Activated CD4-positive, alpha-beta T cell treated with anti-CD3 and anti-CD28 coated beads, Interleukin-2, amount 10 ng/mL, durations not matched to agents 24 days and 14 days (primary cell): ENCODE results near the gene LSM3. TPM values are rescaled to one million over a fixed set of nuclear protein-coding genes. Genes with fewer than 3 reads are reported as not detected.

Experiments
- DNase-seq: peaks from one replicate; pipeline ENCODE4 v3.0.0; 2022
- H3K27ac Mint-ChIP-seq: one replicate; pipeline ENCODE4 v1.8.0; 2022; ENCODE audit warnings: mild to moderate bottlenecking, mixed read lengths
- H3K27me3 Mint-ChIP-seq: one replicate; pipeline ENCODE4 v1.8.0; 2022; ENCODE audit warnings: mixed read lengths
- H3K36me3 Mint-ChIP-seq: one replicate; pipeline ENCODE4 v1.8.0; 2022; ENCODE audit warnings: low read depth, mild to moderate bottlenecking, mixed read lengths
- H3K4me1 Mint-ChIP-seq: one replicate; pipeline ENCODE4 v1.8.0; 2021; ENCODE audit warnings: mixed read lengths
- H3K4me3 Mint-ChIP-seq: one replicate; pipeline ENCODE4 v1.8.0; 2022; ENCODE audit warnings: mild to moderate bottlenecking, moderate library complexity, mixed read lengths
- H3K9me3 Mint-ChIP-seq: one replicate; pipeline ENCODE4 v1.8.0; 2021; ENCODE audit warnings: mixed read lengths
- intact Hi-C: fragments of 100-400 bp; cut with micrococcal nuclease; formaldehyde crosslinking; loops from one replicate; pipeline ENCODE4 v1.15.1; 2023
- total RNA-seq: library from RNA; stranded (reverse); gene quantifications from 2 replicates; pipeline ENCODE4 v1.2.3, GENCODE V29; 2022

LSM3 gene
- total RNA-seq, 1 donor from 2014 or later = 17.4 TPM

DNA sequence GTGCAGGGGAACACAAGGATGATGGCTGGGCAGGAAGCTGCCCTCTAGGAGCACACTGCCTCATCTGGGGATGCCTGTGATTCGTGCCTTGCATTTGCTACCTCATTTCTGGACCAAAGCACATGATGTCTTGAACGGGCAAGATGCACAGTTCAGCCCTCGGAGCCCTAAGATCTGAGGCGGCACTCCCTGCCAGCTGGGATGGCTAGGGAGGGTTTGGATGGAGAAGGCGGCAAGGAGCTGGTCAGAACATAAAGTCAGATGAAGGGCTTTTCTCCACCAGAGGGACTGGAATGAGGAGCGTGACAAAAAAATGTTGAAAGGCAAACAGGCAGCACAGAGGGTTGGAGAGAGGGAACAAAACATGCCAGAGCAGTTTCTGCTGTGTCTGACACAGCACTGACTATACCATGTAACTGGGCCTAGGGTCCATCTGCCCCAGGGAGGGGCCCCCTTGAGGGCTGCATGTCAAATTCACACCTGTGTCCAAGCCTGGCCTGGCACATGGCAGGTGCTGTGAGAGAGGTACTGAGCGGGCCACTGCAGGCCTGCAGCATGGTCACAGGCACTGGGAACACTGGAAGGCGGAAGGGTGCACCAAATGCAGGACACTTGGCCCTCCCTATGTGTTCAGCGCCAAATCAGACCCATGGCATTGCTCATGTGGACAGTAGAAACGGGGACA is 32.1 kb upstream of the LSM3 start:
- Mint-ChIP-seq H3K27ac (peak overlapping the region; percentile 84), H3K27me3 (no peaks in the 10 kb centered on the region), H3K4me3 (no peak overlapping the region), H3K9me3 (no peaks in the 10 kb centered on the region), H3K4me1 (peaks cover 28% of the 10 kb centered on the region), H3K36me3 (peaks cover 44% of the 10 kb centered on the region)
- no peak for DNase-seq
- intact Hi-C loops = no loop called here

DNA sequence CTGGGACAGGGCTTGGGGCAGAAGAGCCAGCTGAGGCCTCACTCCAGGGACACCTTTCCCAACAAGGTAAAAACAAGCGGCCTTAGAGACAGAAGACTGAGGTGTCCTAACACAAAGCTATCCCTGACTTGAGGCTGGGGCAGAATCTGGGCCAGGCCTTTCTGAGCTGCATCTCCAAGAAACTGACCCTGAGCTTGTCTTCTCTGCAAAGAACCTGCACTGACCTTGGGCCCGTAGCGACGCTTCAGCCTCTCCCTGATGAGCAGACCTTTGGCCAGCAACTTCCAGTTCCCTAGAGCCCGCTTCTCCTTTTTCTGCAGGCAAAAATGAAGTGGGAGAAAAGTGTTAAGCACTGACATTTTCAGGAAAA is 31.6 kb upstream of the LSM3 start:
- intact Hi-C loops = no loop called here
- Mint-ChIP-seq H3K27me3 (no peaks in the 10 kb centered on the region), H3K9me3 (no peaks in the 10 kb centered on the region), H3K27ac (peak overlapping the region; percentile 84), H3K4me1 (peaks cover 24% of the 10 kb centered on the region), H3K4me3 (no peak overlapping the region), H3K36me3 (peaks cover 38% of the 10 kb centered on the region)
- no peak for DNase-seq

DNA sequence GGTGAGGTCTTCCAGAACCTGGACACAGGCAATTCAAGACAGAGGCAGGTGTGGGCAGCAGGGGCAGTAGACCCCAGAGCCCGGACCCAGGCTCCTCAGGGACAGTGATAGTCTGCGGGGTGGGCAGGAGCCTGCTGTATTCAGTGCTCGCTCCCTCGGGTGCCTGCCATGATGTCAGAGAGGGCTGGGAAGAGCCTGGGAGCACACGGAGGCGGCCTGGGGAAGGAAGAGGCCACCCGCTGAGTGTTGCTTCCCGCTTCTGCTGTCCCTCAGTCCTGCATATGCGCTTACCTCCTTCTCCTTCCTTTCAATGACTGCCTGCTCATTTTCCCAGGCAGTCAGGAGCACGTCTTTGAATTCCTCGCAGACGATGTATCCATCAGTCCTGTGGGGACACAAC is 31.0 kb upstream of the LSM3 start:
- Mint-ChIP-seq H3K4me1 (peaks cover 19% of the 10 kb centered on the region), H3K36me3 (peaks cover 34% of the 10 kb centered on the region), H3K4me3 (no peak overlapping the region), H3K27me3 (no peaks in the 10 kb centered on the region), H3K27ac (no peak overlapping the region), H3K9me3 (no peaks in the 10 kb centered on the region)
- DNase-seq = no peak
- intact Hi-C loops = no loop called here

DNA sequence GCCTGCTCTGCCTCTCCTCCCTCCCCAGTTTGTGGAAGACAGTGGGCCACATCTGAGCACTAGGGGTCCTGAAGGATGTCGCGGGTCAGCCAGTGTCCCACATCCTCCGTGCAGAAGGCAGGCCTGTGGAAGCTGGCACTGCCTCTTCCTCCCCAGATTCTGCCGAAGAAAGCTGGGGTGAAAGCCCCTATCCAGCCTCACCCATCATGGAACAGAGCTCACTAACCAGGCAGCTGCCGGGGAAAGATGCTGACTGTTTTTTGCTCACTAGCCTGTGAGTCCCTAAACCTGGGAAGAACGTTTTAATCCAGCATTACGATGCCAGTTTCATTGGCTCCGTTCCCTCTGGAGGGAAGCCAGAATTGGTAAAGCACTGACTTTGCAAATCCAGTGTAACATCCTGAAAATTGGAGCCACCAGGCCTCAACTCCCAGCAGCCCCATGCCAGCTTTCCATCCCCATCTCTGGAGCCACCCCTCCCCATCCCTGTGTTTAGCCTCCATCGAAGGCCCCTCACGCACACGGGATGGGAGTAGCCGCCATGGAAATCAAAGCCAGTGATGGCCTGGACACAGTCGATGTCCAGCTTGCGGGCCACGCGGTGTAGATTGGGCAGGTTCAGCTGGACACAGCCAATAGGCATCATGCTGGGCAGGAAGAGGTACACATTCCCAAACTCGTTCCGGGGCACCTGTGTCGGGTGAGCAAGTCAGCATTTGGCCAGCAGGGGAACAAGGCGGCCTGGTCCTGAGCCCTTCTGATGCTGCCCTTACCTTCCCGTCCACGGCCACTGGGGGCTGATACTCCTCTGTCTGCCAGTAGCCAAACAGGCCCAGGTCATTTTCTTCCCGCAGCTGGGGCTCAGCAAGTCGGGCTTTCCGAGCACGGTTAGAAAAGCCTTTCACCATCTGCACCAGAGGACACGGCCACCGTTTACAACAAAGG is 30.3 kb upstream of the LSM3 start:
- Mint-ChIP-seq H3K27me3 (no peaks in the 10 kb centered on the region), H3K36me3 (peaks cover 31% of the 10 kb centered on the region), H3K4me1 (peaks cover 12% of the 10 kb centered on the region), H3K9me3 (no peaks in the 10 kb centered on the region), H3K4me3 (no peak overlapping the region), H3K27ac (no peak overlapping the region)
- intact Hi-C loops = no loop called here
- DNase-seq = no peak

DNA sequence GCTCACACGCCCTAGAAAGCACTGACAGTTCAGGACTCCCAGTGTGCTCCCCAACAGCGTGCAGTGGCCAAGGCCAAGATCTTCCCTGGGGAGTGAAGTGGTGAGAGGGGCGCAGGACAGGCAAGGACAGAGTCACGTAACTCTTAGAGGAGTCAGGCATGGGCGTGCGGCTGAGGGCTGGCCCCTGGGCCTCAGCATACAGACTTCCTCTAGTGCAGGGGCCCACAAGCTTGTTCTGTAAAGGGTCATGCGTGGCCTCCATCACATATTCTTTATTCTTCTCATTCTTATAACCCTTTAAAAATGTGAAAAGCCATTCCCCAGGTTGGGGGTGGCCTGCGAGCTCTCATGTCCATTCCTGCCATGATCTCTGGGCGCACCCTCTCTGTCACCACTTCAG is 28.5 kb upstream of the LSM3 start:
- no peak for DNase-seq
- no peaks in the 10 kb centered on the region for H3K9me3 Mint-ChIP-seq
- H3K4me3 Mint-ChIP-seq = no peak overlapping the region
- intact Hi-C loops = no loop called here
- peaks cover 39% of the 10 kb centered on the region for H3K36me3 Mint-ChIP-seq
- H3K27me3 Mint-ChIP-seq = no peaks in the 10 kb centered on the region
- H3K27ac Mint-ChIP-seq = no peak overlapping the region
- peaks cover 6% of the 10 kb centered on the region for H3K4me1 Mint-ChIP-seq

DNA sequence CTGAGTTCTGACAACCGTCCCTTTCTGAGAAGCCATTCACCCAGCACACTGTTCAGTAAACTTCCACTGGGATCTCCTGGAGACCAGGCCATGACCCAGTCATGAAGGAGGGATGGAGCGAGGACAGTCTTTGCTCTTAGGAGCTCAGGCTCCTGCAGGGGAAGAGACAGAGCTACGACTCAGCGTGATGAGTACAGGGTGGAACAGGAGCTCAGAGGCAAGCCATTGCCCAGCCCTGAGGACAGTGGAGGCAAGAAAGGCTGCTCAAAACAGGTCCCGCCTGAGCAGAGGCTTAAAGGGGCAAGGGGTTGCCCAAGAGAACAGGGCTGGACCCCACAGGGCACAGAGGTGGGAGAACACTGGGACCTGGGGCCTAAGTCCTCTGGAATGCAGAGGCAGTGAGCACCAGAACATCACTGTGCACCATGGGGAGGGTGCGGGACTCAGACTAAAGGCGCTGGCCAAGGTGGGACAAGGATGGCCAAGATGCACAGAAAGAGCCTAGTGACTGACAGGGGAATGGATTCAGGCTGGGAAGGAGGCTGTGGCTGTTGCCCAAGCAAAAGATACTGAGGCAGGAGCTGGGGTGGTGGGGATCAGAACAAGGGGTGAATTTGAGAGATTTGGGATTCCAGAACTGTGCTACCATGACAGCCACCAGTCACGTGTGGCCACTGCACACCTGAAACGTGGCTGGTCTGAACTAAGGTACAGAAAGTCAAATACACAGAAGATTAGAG is 28.0 kb upstream of the LSM3 start:
- peaks cover 3% of the 10 kb centered on the region for H3K4me1 Mint-ChIP-seq
- H3K36me3 Mint-ChIP-seq = peaks cover 35% of the 10 kb centered on the region
- intact Hi-C loops = no loop called here
- no peak overlapping the region for H3K4me3 Mint-ChIP-seq
- H3K9me3 Mint-ChIP-seq = no peaks in the 10 kb centered on the region
- no peak for DNase-seq
- H3K27me3 Mint-ChIP-seq = no peaks in the 10 kb centered on the region
- H3K27ac Mint-ChIP-seq = no peak overlapping the region

DNA sequence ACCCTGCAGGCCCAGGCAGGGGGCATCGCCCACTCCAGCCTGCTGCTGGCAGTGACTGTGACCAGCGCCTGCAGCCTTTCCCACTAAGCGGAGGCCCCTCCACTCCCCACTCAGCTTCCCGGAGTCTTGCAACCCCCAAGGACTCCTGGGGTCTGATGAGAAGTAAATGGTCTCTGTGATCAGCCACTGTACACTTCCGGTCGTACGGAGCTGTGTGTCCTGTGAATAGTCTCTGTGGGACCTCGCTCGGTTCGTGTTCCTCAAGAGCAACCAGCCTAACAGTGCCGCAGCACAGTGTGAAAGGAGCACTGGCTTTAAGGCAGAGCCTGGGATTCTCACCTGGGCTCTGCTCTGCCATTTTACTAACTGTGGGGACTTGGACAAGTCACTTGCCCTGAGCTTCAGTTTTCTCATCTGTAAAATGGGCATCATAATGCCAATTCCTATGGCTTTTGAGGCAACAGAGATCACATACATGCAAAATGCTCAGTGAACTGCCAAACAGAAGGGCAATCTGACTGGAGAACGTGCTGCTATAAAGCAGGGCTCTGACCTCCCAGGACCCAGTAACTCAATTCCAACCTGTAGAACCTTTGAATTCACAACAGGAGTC is 27.0 kb upstream of the LSM3 start:
- no peak overlapping the region for H3K4me3 Mint-ChIP-seq
- peaks cover 5% of the 10 kb centered on the region for H3K4me1 Mint-ChIP-seq
- peaks cover 34% of the 10 kb centered on the region for H3K36me3 Mint-ChIP-seq
- intact Hi-C loops = no loop called here
- no peaks in the 10 kb centered on the region for H3K27me3 Mint-ChIP-seq
- H3K9me3 Mint-ChIP-seq = no peaks in the 10 kb centered on the region
- no peak overlapping the region for H3K27ac Mint-ChIP-seq
- DNase-seq = no peak

DNA sequence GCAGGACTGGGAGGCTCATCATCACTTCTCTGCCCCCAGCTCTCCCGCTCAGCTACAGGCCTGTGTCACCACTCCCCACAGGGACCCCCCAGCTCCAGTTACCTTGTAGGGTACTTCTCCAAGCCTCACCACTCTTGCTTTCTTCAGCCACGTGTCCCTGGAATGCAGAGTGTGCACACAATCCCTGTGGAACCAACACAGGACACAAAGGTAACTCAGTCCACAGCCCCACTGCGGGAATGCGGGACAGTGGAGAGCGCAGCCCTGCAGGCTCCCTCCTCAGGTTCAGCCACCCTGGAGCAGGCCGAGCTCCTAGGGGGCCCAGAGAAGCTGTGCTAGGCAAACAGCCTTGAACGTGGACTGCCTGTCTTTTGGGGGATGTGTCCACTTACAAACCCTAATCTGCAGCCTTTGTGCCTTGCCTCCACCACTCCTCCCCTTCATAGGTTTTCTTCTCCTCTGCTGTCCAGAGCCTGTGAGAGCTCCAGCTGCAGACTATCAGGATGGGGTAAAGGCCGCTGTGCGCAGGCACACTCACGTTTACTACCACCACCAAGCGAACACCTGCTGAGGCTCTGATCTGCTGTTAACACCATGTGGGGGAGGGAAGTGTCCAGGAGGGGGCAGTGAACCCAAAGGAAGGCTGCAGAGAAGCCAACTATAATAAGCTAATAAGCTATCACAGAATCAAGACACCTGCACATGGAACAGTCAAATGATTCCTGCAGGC is 26.2 kb upstream of the LSM3 start:
- H3K27me3 Mint-ChIP-seq = no peaks in the 10 kb centered on the region
- peaks cover 29% of the 10 kb centered on the region for H3K36me3 Mint-ChIP-seq
- H3K4me3 Mint-ChIP-seq = no peak overlapping the region
- H3K4me1 Mint-ChIP-seq = peaks cover 5% of the 10 kb centered on the region
- H3K9me3 Mint-ChIP-seq = no peaks in the 10 kb centered on the region
- no peak overlapping the region for H3K27ac Mint-ChIP-seq
- no peak for DNase-seq
- intact Hi-C loops = no loop called here

DNA sequence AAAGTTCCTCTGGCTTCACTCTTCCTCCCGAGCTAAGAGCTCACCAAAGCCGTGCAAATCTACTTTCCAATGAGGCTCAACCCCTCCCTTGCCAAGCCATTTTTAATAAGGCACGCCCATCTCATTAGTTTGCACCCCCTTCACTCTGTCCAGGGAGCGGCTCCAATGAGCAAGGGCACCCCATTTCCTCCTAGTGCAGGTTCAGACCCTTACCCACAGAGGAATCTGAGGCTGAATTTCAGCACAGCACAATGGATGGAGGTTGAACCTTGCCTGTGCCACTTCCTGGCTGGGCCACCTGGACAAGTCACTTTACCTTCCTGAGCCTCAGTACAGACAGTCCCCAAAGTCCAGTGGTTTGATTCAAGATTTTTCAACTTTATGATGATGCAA is 25.7 kb upstream of the LSM3 start:
- Mint-ChIP-seq H3K9me3 (no peaks in the 10 kb centered on the region), H3K27me3 (no peaks in the 10 kb centered on the region), H3K4me3 (no peak overlapping the region), H3K4me1 (peaks cover 5% of the 10 kb centered on the region), H3K27ac (no peak overlapping the region), H3K36me3 (peaks cover 29% of the 10 kb centered on the region)
- DNase-seq = no peak
- intact Hi-C loops = no loop called here

DNA sequence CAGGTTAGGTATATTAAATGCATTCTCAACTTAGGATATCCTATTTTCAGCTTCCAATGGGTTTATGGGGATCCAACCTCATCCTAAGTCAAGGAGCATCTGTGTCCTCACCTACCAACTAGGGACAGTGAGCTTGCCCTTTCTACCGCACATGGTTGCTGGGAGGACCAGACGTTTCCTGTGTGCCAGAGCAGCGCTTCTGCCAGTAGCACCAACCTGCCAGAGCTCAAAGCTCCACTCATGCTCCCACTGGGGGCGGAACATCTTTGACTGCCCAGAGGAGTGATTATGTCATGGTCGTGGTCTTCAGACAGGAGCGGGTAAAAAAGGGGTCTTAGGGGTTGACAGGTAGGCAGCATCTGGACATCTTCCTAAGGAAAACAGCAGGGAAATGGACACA is 25.0 kb upstream of the LSM3 start:
- Mint-ChIP-seq H3K36me3 (peaks cover 35% of the 10 kb centered on the region), H3K4me3 (no peak overlapping the region), H3K27ac (no peak overlapping the region), H3K4me1 (peaks cover 5% of the 10 kb centered on the region), H3K27me3 (no peaks in the 10 kb centered on the region), H3K9me3 (no peaks in the 10 kb centered on the region)
- DNase-seq = no peak
- intact Hi-C loops = no loop called here

DNA sequence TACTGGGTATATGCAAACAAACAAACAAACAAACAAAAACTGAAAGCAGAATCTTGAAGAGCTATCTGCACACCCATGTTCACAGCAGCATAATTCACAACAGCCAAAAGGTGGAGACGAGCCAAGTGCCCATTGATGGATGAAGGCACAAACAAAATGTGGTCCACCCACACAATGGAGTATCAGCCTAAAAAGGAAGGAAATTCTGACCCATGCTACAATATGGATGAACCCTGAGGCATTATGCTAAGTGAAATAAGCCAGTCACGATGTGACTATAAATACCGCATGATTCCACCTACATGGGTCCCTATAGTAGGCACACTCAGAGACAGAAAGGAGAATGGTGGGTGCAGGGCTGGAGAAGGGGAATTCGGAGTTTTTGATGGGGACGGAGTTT is 24.3 kb upstream of the LSM3 start:
- no peaks in the 10 kb centered on the region for H3K27me3 Mint-ChIP-seq
- no peak for DNase-seq
- H3K4me3 Mint-ChIP-seq = no peak overlapping the region
- no peaks in the 10 kb centered on the region for H3K9me3 Mint-ChIP-seq
- H3K36me3 Mint-ChIP-seq = peaks cover 39% of the 10 kb centered on the region
- peaks cover 5% of the 10 kb centered on the region for H3K4me1 Mint-ChIP-seq
- intact Hi-C loops = no loop called here
- no peak overlapping the region for H3K27ac Mint-ChIP-seq

DNA sequence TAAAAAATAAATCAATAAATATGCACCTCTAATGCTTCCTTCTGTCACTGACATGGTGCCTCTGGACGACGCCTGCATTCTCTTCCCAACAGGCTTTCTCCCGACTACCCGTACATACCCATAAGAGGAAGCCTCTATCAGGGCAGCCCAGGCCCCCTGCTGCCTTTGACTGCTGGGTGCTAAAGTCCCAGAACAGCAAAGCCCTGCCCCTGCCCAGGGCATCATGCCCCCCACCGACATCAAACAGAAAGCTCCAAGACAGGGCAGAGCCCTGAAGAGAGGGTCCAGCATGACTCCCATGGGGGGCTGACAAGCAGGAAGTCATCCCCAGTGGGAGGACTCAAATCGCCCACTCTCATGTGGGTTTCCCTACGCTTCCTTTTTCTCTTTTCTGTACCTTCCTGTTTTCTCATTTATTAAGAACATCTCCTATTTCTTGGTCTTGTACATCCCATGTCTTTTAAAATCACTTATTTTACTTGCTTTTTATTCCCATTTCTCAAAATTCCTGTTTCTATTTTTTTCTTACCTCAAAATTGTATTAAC is 23.6 kb upstream of the LSM3 start:
- intact Hi-C loops = no loop called here
- Mint-ChIP-seq H3K4me1 (peaks cover 5% of the 10 kb centered on the region), H3K36me3 (peaks cover 42% of the 10 kb centered on the region), H3K9me3 (no peaks in the 10 kb centered on the region), H3K27ac (no peak overlapping the region), H3K4me3 (no peak overlapping the region), H3K27me3 (no peaks in the 10 kb centered on the region)
- DNase-seq = no peak

DNA sequence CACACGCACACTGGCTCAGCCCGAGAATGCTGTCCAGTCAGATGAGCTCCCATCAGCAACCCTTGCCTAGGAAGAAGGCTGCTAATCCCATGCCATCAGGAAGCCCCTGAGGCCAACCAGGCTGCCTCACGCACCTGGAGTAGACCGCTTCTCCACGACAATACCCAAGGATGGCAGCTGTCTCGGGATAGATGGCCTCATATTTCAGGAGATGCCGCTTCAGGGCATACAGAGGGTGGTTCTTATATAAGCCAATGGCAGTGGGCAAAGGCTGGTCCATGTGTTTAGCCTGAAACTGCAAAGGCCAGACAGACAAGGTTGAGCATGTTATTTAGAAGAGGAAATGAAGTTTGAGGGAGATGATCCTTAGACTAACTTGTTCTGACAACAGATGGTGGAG is 22.4 kb upstream of the LSM3 start:
- Mint-ChIP-seq H3K36me3 (peaks cover 55% of the 10 kb centered on the region), H3K4me3 (no peak overlapping the region), H3K9me3 (peaks cover 5% of the 10 kb centered on the region), H3K4me1 (peaks cover 5% of the 10 kb centered on the region), H3K27me3 (no peaks in the 10 kb centered on the region), H3K27ac (no peak overlapping the region)
- intact Hi-C loops = no loop called here
- DNase-seq = no peak
